Endothelial cell of umbilical vein (primary cell): ENCODE measurements around the gene SLC39A3. TPM values are rescaled to one million over a fixed set of nuclear protein-coding genes. Genes with fewer than 3 reads are reported as not detected.

Experiments
- BruUV-seq: library from RNA; stranded (reverse); fragments of 400-500 nt; replicated peaks from 2 replicates; lab custom pipeline; 2021; lab: Mats Ljungman, UMichigan
- CTCF ChIA-PET: fragments of 300-600, 350-600 bp; sonication (Branson Sonifier 250); formaldehyde crosslinking; loops from one replicate; lab custom pipeline; 2021; ENCODE audit warnings: antibody characterized with exemption, inconsistent platforms; lab: Charles Lee
- POLR2A ChIA-PET: fragments of 300-600, 350-600 bp; sonication (Branson Sonifier 250); formaldehyde crosslinking; loops from one replicate; lab custom pipeline; 2021; ENCODE audit warnings: antibody characterized with exemption, inconsistent platforms; lab: Charles Lee
- DNase-seq: peaks from one replicate; pipeline ENCODE4 v3.0.0-alpha.2; 2011; ENCODE audit warnings: low read depth, low spot score
- FAIRE-seq: peaks from 2 replicates; lab custom pipeline; 2011; peaks lifted over from hg19 to GRCh38; lab: Jason Lieb, UNC
- H2AFZ ChIP-seq: 2 replicates; pipeline ENCODE4 v1.6.0; 2012; ENCODE audit warnings: low read depth, low read length, control low read depth, inconsistent platforms
- H3K27ac ChIP-seq: 2 replicates; pipeline ENCODE4 v1.5.1; 2011; ENCODE audit warnings: low read depth, mild to moderate bottlenecking, control low read depth, low read length, moderate library complexity; ENCODE audit not compliant: insufficient read depth
- H3K27me3 ChIP-seq, 2 experiments: 2 replicates each; pipeline versions ENCODE4 v1.6.0 to v1.6.1; 2011; ENCODE audit warnings: low read length in 2 of 2, mixed read lengths in 1 of 2; ENCODE audit not compliant: control insufficient read depth in 2 of 2, insufficient read depth in 2 of 2
- H3K36me3 ChIP-seq, 2 experiments: 2 replicates in 1 of 2; 3 replicates in 1 of 2; pipeline ENCODE4 v1.5.1; 2011; ENCODE audit warnings: low read length in 2 of 2, mild to moderate bottlenecking in 1 of 2, moderate library complexity in 1 of 2; ENCODE audit not compliant: control insufficient read depth in 2 of 2, insufficient read depth in 2 of 2; ENCODE audit errors: extremely low read depth in 1 of 2
- H3K4me1 ChIP-seq: 3 replicates; pipeline ENCODE4 v1.5.1; 2011; ENCODE audit warnings: mild to moderate bottlenecking, low read length; ENCODE audit not compliant: control insufficient read depth, insufficient read depth; ENCODE audit errors: extremely low read depth
- H3K4me2 ChIP-seq: 2 replicates; pipeline ENCODE4 v1.6.1; 2011; ENCODE audit warnings: low read length, control low read depth, mixed read lengths; ENCODE audit not compliant: insufficient read depth
- H3K4me3 ChIP-seq, 3 experiments: fragments of 200-600 bp in 1 of 3; sonication (generic), shearing (Covaris generic) in 1 of 3; replicated peaks in 1 of 3; 2 replicates each; pipeline ENCODE4 v1.5.1; 2011 to 2016; ENCODE audit warnings: control low read depth in 3 of 3, low read length in 3 of 3, mild to moderate bottlenecking in 2 of 3, inconsistent platforms in 1 of 3, low read depth in 1 of 3, moderate library complexity in 1 of 3; ENCODE audit not compliant: insufficient read depth in 1 of 3
- H3K79me2 ChIP-seq: 2 replicates; pipeline ENCODE4 v1.6.0; 2012; ENCODE audit warnings: low read length, inconsistent platforms; ENCODE audit not compliant: control insufficient read depth, insufficient read depth
- H3K9ac ChIP-seq: replicated peaks from 2 replicates; pipeline ENCODE3; 2011; ENCODE audit warnings: low read length, control low read depth; ENCODE audit not compliant: insufficient read depth; ENCODE audit errors: extremely low read depth
- H3K9me1 ChIP-seq: replicated peaks from 3 replicates; pipeline ENCODE4 v1.6.0; 2011; ENCODE audit warnings: mild to moderate bottlenecking, low read length; ENCODE audit not compliant: control insufficient read depth, insufficient read depth; ENCODE audit errors: extremely low read depth
- H3K9me3 ChIP-seq: replicated peaks from 2 replicates; pipeline ENCODE4 v1.5.1; 2012; ENCODE audit warnings: low read length, inconsistent platforms; ENCODE audit not compliant: control insufficient read depth, insufficient read depth
- H4K20me1 ChIP-seq: replicated peaks from 2 replicates; pipeline ENCODE3; 2011; ENCODE audit warnings: mild to moderate bottlenecking, low read length; ENCODE audit not compliant: control insufficient read depth, insufficient read depth; ENCODE audit errors: extremely low read depth
- EZH2 ChIP-seq: IDR thresholded peaks from 2 replicates; pipeline ENCODE4 v1.6.1; 2012; ENCODE audit warnings: borderline replicate concordance, low read depth, mild to moderate bottlenecking, moderate library complexity, low read length, inconsistent platforms; ENCODE audit not compliant: severe bottlenecking
- FOS ChIP-seq: IDR thresholded peaks from 2 replicates; pipeline ENCODE4 v1.6.1; 2011; ENCODE audit warnings: mild to moderate bottlenecking, low read length, moderate library complexity, borderline replicate concordance; ENCODE audit not compliant: insufficient read depth
- GATA2 ChIP-seq: IDR thresholded peaks from 2 replicates; pipeline ENCODE4 v1.7.0; 2011; ENCODE audit warnings: low read depth, mild to moderate bottlenecking, moderate library complexity, mixed read lengths, low read length; ENCODE audit not compliant: insufficient read length, insufficient read depth
- JUN ChIP-seq: IDR thresholded peaks from 2 replicates; pipeline ENCODE4 v1.6.1; 2011; ENCODE audit warnings: borderline replicate concordance, low read depth; ENCODE audit not compliant: insufficient read length, insufficient read depth
- MAX ChIP-seq: IDR thresholded peaks from 2 replicates; pipeline ENCODE4 v1.6.1; 2011; ENCODE audit not compliant: insufficient read depth, insufficient read length
- MYC ChIP-seq: IDR thresholded peaks from one replicate; pipeline ENCODE4 v1.6.1; 2011; ENCODE audit warnings: mild to moderate bottlenecking, low read depth, low read length
- POLR2A ChIP-seq: IDR thresholded peaks from 2 replicates; pipeline ENCODE4 v1.6.1; 2012; ENCODE audit warnings: low read depth, mild to moderate bottlenecking, control low read depth, low read length
- POLR2AphosphoS5 ChIP-seq: IDR thresholded peaks from 2 replicates; pipeline ENCODE4 v1.6.1; 2012; ENCODE audit warnings: low read depth, mild to moderate bottlenecking, control low read depth, low read length, moderate library complexity; ENCODE audit not compliant: insufficient read depth
- dilution Hi-C: fragments of 300-500 bp; cut with MboI; formaldehyde crosslinking; loops from one replicate; pipeline ENCODE4 v1.15.0; 2019; ENCODE audit warnings: low sequenced_read_pairs; ENCODE audit not compliant: extremely low pct_ligation_motif_present
- intact Hi-C: fragments of 100-400 bp; cut with micrococcal nuclease; formaldehyde crosslinking; loops from one replicate; pipeline ENCODE4 v1.10.0; 2022
- polyA plus RNA-seq, 4 experiments: library from polyadenylated mRNA; depleted of rRNA in 3 of 4; stranded (reverse) in 3 of 4; unstranded in 1 of 4; fragments of >200 nt; gene quantifications; 2 replicates each; pipeline versions ENCODE4 v1.2.1 to v1.2.3, GENCODE V29; 2011 to 2012; ENCODE audit warnings: missing spikeins in 1 of 4
- total RNA-seq: library from RNA; stranded (reverse); gene quantifications from 2 replicates; pipeline ENCODE4 v1.2.3, GENCODE V29; 2021
- TF ChIP-seq, protein P1 (sequence below), 2 donors: IDR thresholded peaks; 1 replicate in 1 of 2; 2 replicates in 1 of 2; pipeline ENCODE4 v1.5.1; 2011; ENCODE audit warnings: low read length in 2 of 2, mild to moderate bottlenecking in 2 of 2, moderate library complexity in 2 of 2, control low read depth in 1 of 2, inconsistent platforms in 1 of 2, low read depth in 1 of 2; ENCODE audit not compliant: insufficient read depth in 1 of 2; ENCODE audit errors: extremely low read depth in 1 of 2

SLC39A3 gene
- total and polyA plus RNA-seq, 2 donors (not counting 3 experiments of a cell fraction or from before 2014, with no cell fraction given), result 28.0 to 43.1 TPM

DNA sequence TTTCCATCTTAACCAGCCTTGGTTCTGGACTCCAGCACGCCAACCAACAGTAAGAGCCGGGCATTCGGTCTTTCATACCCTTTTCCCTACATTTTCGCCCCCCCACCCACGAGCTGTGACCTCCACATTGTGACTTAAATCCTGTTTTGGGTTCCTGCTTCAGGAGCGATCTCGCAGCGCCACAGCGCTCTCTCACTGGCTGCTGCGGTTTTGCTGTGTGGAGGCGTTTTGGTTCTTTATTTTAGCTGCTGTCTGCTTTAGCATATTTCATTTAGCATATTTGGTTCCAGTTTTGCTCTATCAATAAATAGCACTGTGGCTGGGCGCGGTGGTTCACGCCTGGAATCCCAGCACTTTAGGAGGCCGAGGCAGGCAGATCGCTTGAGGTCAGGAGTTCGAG is 19.5 kb upstream of the SLC39A3 start:
- Histone ChIP-seq H3K4me1 (no peaks in the 10 kb centered on the region), H3K9me1 (no peaks in the 10 kb centered on the region), H3K9ac (no peak overlapping the region), H3K4me2 (no peak overlapping the region), H3K79me2 (no peaks in the 10 kb centered on the region), H2AFZ (no peak overlapping the region), H3K27ac (no peak overlapping the region), H3K9me3 (no peaks in the 10 kb centered on the region), H3K36me3 (peaks cover 8 to 43% of the 10 kb centered on the region in 2 experiments), H3K27me3 (no peaks in the 10 kb centered on the region), H3K4me3 (no peak overlapping the region), H4K20me1 (no peaks in the 10 kb centered on the region)
- FAIRE-seq (no peak), DNase-seq (no peak)
- intact Hi-C loops, result no loop called here
- no TSS peak for BruUV-seq
- ChIA-PET POLR2A (no interaction called here), CTCF (interaction anchor here (1.2 kb wide), 1 partner anchor 9 kb away, joined by 7 read pairs; no protein-coding TSS in a partner anchor)
- TF ChIP-seq MAX, result no peak
- no peak for TF ChIP-seq MYC
- no peak for TF ChIP-seq POLR2AphosphoS5
- TF ChIP-seq FOS, result no peak
- no peak for TF ChIP-seq EZH2
- TF ChIP-seq, protein P1, sequence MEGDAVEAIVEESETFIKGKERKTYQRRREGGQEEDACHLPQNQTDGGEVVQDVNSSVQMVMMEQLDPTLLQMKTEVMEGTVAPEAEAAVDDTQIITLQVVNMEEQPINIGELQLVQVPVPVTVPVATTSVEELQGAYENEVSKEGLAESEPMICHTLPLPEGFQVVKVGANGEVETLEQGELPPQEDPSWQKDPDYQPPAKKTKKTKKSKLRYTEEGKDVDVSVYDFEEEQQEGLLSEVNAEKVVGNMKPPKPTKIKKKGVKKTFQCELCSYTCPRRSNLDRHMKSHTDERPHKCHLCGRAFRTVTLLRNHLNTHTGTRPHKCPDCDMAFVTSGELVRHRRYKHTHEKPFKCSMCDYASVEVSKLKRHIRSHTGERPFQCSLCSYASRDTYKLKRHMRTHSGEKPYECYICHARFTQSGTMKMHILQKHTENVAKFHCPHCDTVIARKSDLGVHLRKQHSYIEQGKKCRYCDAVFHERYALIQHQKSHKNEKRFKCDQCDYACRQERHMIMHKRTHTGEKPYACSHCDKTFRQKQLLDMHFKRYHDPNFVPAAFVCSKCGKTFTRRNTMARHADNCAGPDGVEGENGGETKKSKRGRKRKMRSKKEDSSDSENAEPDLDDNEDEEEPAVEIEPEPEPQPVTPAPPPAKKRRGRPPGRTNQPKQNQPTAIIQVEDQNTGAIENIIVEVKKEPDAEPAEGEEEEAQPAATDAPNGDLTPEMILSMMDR (IDR thresholded peaks at IDR 0.05; ENCODE audit: extremely low read depth in 1 of 2, insufficient read depth in 1 of 2, low read depth in 1 of 2, low read length in 2 of 2), result no peak
- no peak for TF ChIP-seq GATA2
- TF ChIP-seq POLR2A, result no peak
- no peak for TF ChIP-seq JUN
- dilution Hi-C loops, result loop anchor here (10.0 kb wide), 1 partner anchor 65 kb away; no protein-coding TSS in a partner anchor
